Parathyroid adenoma (tissue), 2 donors: ENCODE data around the gene C12orf60.
A peak's percentile ranks its signal among the peaks of the same experiment; 100 is the strongest.

Experiments used
- H2AFZ ChIP-seq: fragments of 300-600 bp; sonication (generic); one replicate; pipeline ENCODE4 v1.7.0; 2017; ENCODE audit warnings: antibody characterized with exemption, mild to moderate bottlenecking
- H3K27ac ChIP-seq: fragments of 300-600 bp; sonication (generic); one replicate; pipeline ENCODE4 v1.7.0; 2017
- H3K27me3 ChIP-seq: fragments of 300-600 bp; sonication (generic); one replicate; pipeline ENCODE4 v1.7.0; 2017; ENCODE audit warnings: low read length; ENCODE audit not compliant: control insufficient read depth, insufficient read depth
- H3K36me3 ChIP-seq: fragments of 300-600 bp; sonication (generic); one replicate; pipeline ENCODE4 v1.7.0; 2017; ENCODE audit warnings: low read length; ENCODE audit not compliant: control insufficient read depth, insufficient read depth
- H3K4me1 ChIP-seq: fragments of 300-600 bp; sonication (generic); one replicate; pipeline ENCODE4 v1.7.0; 2017; ENCODE audit warnings: control low read depth
- H3K4me2 ChIP-seq: fragments of 300-600 bp; sonication (generic); one replicate; pipeline ENCODE4 v1.7.0; 2017; ENCODE audit warnings: low read length
- H3K4me3 ChIP-seq: fragments of 300-600 bp; sonication (generic); one replicate; pipeline ENCODE4 v1.7.0; 2017; ENCODE audit warnings: low read depth, low read length
- H3K79me2 ChIP-seq: fragments of 300-600 bp; sonication (generic); one replicate; pipeline ENCODE4 v1.7.0; 2017; ENCODE audit warnings: control low read depth
- H3K9ac ChIP-seq: fragments of 300-600 bp; sonication (generic); one replicate; pipeline ENCODE4 v1.7.0; 2017; ENCODE audit warnings: mild to moderate bottlenecking
- H3K9me3 ChIP-seq: fragments of 300-600 bp; sonication (generic); one replicate; pipeline ENCODE4 v1.7.0; 2017; ENCODE audit warnings: low read length; ENCODE audit not compliant: control insufficient read depth
- TF ChIP-seq, protein P1 (sequence below): fragments of 300-600 bp; sonication (generic); IDR thresholded peaks from one replicate; pipeline ENCODE4 v1.7.0; 2017; ENCODE audit warnings: antibody characterized with exemption, mild to moderate bottlenecking
- donor health status: primary hyperparathyroidism.

Gene C12orf60

DNA sequence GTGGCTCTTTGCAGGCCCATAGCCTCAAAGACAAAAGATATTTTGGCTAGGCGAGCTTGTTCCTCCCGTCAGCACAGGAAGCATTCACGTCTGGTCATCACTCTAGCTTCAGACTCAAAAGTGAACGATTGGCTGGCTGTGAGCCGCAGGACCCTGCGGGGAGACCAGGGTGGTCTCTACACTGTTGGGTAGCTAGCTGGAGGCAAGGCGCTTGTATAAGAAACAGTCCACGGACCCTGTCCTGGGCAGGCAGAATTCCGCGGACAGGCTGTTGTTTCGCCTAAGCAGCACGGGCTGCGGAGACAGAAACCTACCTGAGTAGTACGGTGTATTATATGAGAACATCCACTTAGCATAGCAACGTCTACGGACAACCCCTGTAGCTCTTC lies 29.8 kb upstream of the C12orf60 start:
- peak overlapping the region; percentile 96 for H2AFZ ChIP-seq
- peaks cover 12% of the 10 kb centered on the region for H3K4me1 ChIP-seq
- TF ChIP-seq, protein P1, sequence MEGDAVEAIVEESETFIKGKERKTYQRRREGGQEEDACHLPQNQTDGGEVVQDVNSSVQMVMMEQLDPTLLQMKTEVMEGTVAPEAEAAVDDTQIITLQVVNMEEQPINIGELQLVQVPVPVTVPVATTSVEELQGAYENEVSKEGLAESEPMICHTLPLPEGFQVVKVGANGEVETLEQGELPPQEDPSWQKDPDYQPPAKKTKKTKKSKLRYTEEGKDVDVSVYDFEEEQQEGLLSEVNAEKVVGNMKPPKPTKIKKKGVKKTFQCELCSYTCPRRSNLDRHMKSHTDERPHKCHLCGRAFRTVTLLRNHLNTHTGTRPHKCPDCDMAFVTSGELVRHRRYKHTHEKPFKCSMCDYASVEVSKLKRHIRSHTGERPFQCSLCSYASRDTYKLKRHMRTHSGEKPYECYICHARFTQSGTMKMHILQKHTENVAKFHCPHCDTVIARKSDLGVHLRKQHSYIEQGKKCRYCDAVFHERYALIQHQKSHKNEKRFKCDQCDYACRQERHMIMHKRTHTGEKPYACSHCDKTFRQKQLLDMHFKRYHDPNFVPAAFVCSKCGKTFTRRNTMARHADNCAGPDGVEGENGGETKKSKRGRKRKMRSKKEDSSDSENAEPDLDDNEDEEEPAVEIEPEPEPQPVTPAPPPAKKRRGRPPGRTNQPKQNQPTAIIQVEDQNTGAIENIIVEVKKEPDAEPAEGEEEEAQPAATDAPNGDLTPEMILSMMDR: no peak
- no peak overlapping the region for H3K9ac ChIP-seq
- peak overlapping the region; percentile 83 for H3K4me3 ChIP-seq
- no peaks in the 10 kb centered on the region for H3K27me3 ChIP-seq
- H3K4me2 ChIP-seq: peak overlapping the region; percentile 79
- peak overlapping the region; percentile 96 for H3K27ac ChIP-seq
- no peaks in the 10 kb centered on the region for H3K9me3 ChIP-seq
- H3K79me2 ChIP-seq: peaks cover 7% of the 10 kb centered on the region
- no peaks in the 10 kb centered on the region for H3K36me3 ChIP-seq

DNA sequence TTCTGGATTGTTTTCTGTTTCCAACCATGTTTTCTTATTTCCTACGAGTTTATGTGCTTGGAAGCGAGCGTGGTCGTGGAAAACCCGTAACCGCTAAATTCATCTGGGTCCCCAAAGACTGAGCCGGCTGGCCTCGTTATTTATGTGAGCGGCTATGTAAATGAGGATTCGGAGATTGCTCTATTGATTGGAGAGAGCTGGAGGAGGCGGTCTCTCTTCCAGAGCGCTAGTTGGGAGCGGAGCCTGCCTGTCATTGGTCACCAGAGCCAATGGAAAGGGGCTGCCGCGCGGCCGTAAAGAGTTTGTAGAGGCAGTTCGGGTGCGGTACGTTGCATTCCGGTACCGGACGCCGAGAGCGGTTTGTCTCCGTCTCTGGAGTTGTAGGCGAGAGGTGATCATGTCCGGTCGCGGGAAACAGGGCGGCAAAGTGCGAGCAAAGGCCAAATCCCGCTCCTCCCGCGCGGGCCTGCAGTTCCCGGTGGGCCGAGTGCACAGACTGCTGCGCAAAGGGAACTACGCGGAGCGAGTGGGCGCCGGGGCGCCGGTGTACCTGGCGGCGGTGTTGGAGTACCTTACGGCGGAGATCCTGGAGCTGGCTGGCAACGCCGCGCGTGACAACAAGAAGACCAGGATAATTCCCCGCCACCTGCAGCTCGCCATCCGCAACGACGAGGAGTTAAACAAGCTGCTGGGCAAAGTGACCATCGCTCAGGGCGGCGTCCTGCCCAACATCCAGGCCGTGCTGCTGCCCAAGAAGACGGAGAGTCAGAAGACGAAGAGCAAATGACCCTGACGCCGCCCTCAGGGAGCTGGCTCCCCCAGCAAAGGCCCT lies 29.2 kb upstream of the C12orf60 start:
- Histone ChIP-seq H3K79me2 (peaks cover 5% of the 10 kb centered on the region), H3K9ac (peak overlapping the region; percentile 64), H2AFZ (peak overlapping the region; percentile 96), H3K9me3 (no peaks in the 10 kb centered on the region), H3K36me3 (no peaks in the 10 kb centered on the region), H3K4me3 (peak overlapping the region; percentile 83), H3K27me3 (no peaks in the 10 kb centered on the region), H3K27ac (peak overlapping the region; percentile 96), H3K4me1 (peaks cover 12% of the 10 kb centered on the region), H3K4me2 (peak overlapping the region; percentile 79)
- TF ChIP-seq, protein P1: no peak

DNA sequence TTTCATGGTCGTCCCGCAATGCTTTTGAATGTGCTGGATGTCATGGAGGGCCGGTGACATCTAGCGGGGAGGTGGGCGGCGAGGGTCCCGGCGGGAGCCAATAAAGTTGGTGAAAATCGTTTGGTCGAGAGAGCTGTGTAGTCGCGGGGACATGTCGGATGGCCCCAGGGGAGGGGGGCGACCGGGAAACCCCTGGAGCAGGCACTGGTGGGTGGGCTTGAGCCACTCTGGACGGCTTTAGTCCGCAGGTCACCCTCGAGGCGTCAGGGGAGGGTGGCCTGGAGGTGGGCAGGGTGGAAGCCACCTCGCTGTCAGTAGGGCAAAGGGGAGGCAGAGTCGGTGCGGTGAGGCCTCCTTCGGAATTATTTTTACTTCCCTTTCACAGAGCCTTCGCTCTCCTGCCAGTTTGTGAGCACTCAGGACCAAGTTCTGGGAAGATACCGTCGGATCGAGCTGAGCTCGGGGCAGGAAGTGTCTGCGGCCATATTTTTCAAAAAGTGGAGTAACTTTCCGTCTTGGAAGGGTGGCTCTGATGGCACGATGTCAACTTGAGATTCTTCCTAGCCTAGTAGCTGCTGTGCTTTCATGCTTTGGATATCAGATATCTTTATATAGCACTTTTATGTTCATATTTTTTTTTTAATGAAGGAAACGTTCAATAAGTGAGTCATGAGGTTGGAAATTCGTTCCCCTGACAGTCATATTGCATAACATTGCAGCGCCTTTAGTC lies 28.4 kb upstream of the C12orf60 start:
- no peaks in the 10 kb centered on the region for H3K27me3 ChIP-seq
- peak overlapping the region; percentile 79 for H3K4me2 ChIP-seq
- no peaks in the 10 kb centered on the region for H3K36me3 ChIP-seq
- H3K9ac ChIP-seq: peak overlapping the region; percentile 64
- H3K4me3 ChIP-seq: peak overlapping the region; percentile 83
- no peaks in the 10 kb centered on the region for H3K9me3 ChIP-seq
- TF ChIP-seq, protein P1: no peak
- peaks cover 12% of the 10 kb centered on the region for H3K4me1 ChIP-seq
- H3K27ac ChIP-seq: peak overlapping the region; percentile 96
- no peaks in the 10 kb centered on the region for H3K79me2 ChIP-seq
- peak overlapping the region; percentile 96 for H2AFZ ChIP-seq

DNA sequence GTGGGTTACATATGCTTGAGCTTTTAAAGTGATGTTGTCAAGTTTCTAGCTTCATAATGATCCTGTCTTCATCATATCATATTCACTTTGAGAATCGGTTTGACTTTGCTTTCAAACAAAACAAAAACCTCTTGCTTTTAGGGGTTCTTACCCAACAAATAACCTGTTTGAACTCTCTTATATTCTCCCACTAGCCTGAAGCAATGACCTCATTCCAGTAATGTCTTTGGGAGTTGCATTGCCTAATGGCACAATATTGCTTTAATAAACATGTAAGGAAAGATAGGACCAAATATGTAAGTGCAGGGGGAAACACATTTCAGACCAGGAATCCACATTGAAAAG lies 27.9 kb upstream of the C12orf60 start:
- TF ChIP-seq, protein P1: no peak
- H3K36me3 ChIP-seq: no peaks in the 10 kb centered on the region
- peaks cover 12% of the 10 kb centered on the region for H3K4me1 ChIP-seq
- peak overlapping the region; percentile 79 for H3K4me2 ChIP-seq
- H2AFZ ChIP-seq: peak overlapping the region; percentile 96
- peak overlapping the region; percentile 83 for H3K4me3 ChIP-seq
- no peak overlapping the region for H3K9ac ChIP-seq
- H3K27ac ChIP-seq: peak overlapping the region; percentile 96
- no peaks in the 10 kb centered on the region for H3K27me3 ChIP-seq
- no peaks in the 10 kb centered on the region for H3K79me2 ChIP-seq
- no peaks in the 10 kb centered on the region for H3K9me3 ChIP-seq
